Breast epithelium (tissue), 3 donors: ENCODE results near the gene ST6GALNAC1.

Experiments used
- POLR2A ChIP-seq: fragments of 450-650 bp; IDR thresholded peaks from one replicate; pipeline ENCODE4 v1.6.1; 2016; ENCODE audit warnings: antibody characterized with exemption, mild to moderate bottlenecking, moderate library complexity
- POLR2AphosphoS5 ChIP-seq, 3 donors: sonication (generic); formaldehyde crosslinking; IDR thresholded peaks; one replicate each; pipeline ENCODE4 v1.6.1; 2017; ENCODE audit warnings: antibody characterized with exemption in 3 of 3
- TF ChIP-seq, protein P1 (sequence below), 3 donors: fragments of 450-650 bp; IDR thresholded peaks; one replicate each; pipeline ENCODE4 v1.5.1; 2016 to 2017; ENCODE audit warnings: antibody characterized with exemption in 3 of 3, mild to moderate bottlenecking in 3 of 3, moderate library complexity in 3 of 3

GRCh38 chr17:76584427-76585032 is 59.0 kb downstream of the ST6GALNAC1 start:
- TF ChIP-seq, protein P1, sequence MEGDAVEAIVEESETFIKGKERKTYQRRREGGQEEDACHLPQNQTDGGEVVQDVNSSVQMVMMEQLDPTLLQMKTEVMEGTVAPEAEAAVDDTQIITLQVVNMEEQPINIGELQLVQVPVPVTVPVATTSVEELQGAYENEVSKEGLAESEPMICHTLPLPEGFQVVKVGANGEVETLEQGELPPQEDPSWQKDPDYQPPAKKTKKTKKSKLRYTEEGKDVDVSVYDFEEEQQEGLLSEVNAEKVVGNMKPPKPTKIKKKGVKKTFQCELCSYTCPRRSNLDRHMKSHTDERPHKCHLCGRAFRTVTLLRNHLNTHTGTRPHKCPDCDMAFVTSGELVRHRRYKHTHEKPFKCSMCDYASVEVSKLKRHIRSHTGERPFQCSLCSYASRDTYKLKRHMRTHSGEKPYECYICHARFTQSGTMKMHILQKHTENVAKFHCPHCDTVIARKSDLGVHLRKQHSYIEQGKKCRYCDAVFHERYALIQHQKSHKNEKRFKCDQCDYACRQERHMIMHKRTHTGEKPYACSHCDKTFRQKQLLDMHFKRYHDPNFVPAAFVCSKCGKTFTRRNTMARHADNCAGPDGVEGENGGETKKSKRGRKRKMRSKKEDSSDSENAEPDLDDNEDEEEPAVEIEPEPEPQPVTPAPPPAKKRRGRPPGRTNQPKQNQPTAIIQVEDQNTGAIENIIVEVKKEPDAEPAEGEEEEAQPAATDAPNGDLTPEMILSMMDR (IDR thresholded peaks at IDR 0.05): no peak
- TF ChIP-seq POLR2A: no peak
- no peak for TF ChIP-seq POLR2AphosphoS5 (IDR thresholded peaks at IDR 0.05)
